Naive B cell (primary cell): ENCODE data around the gene ZNF385D. TPM values are rescaled to one million over a fixed set of nuclear protein-coding genes. Genes with fewer than 3 reads are reported as not detected.

ENCODE experiments used
- ATAC-seq, 2 donors: fragments of 150-1000 bp; cut with Tn5 transposase; 2 replicates each; pipeline ENCODE4 v1.10.0; 2021; ENCODE audit warnings: low read depth in 2 of 2, mild to moderate bottlenecking in 2 of 2, moderate library complexity in 2 of 2
- DNase-seq: peaks from one replicate; pipeline ENCODE4 v3.0.0; 2022
- H3K27ac Mint-ChIP-seq, 6 donors: one replicate each; pipeline ENCODE4 v1.8.0; 2020 to 2022; ENCODE audit warnings: mild to moderate bottlenecking in 6 of 6, mixed read lengths in 6 of 6, moderate library complexity in 5 of 6, inconsistent platforms in 2 of 6
- H3K27me3 Mint-ChIP-seq, 3 donors: one replicate each; pipeline ENCODE4 v1.8.0; 2021 to 2022; ENCODE audit warnings: mixed read lengths in 3 of 3, mild to moderate bottlenecking in 1 of 3
- H3K36me3 Mint-ChIP-seq, 2 donors: one replicate each; pipeline ENCODE4 v1.8.0; 2020 to 2022; ENCODE audit warnings: mixed read lengths in 2 of 2, inconsistent platforms in 1 of 2, mild to moderate bottlenecking in 1 of 2
- H3K4me1 Mint-ChIP-seq, 3 donors: one replicate each; pipeline ENCODE4 v1.8.0; 2020 to 2022; ENCODE audit warnings: mixed read lengths in 3 of 3, inconsistent platforms in 1 of 3, mild to moderate bottlenecking in 1 of 3, moderate library complexity in 1 of 3
- H3K4me3 Mint-ChIP-seq, 8 donors: one replicate each; pipeline ENCODE4 v1.8.0; 2020 to 2022; ENCODE audit warnings: mild to moderate bottlenecking in 8 of 8, mixed read lengths in 8 of 8, moderate library complexity in 8 of 8, inconsistent platforms in 2 of 8
- H3K9me3 Mint-ChIP-seq, 7 donors: one replicate each; pipeline ENCODE4 v1.8.0; 2020 to 2022; ENCODE audit warnings: mixed read lengths in 7 of 7, mild to moderate bottlenecking in 5 of 7, inconsistent platforms in 2 of 7, moderate library complexity in 1 of 7
- polyA plus RNA-seq, 6 donors: library from polyadenylated mRNA; unstranded; fragments of 300-500 nt; fragmentation: Illumina TruSeq; gene quantifications; one replicate each; pipeline ENCODE4 v1.2.3, GENCODE V29; 2021; ENCODE audit warnings: low read depth in 6 of 6

The ZNF385D gene
- polyA plus RNA-seq, 6 donors from 2014 or later: 0.31 to 0.98 (median 0.88) TPM; not detected in 3

- H3K4me1 Mint-ChIP-seq: no peaks in the 10 kb centered on the region
- no peaks in the 10 kb centered on the region for H3K36me3 Mint-ChIP-seq
- H3K9me3 Mint-ChIP-seq: peaks cover 0 to 15% (median 0%) of the 10 kb centered on the region in 7 donors
- no peak overlapping the region for H3K27ac Mint-ChIP-seq
- ATAC-seq (no peak), DNase-seq (no peak)
- H3K27me3 Mint-ChIP-seq: no peaks in the 10 kb centered on the region
- H3K4me3 Mint-ChIP-seq: no peak overlapping the region
Observed at GRCh38 chr3:21601178-21601577, 149.8 kb downstream of the ZNF385D start.

DNA sequence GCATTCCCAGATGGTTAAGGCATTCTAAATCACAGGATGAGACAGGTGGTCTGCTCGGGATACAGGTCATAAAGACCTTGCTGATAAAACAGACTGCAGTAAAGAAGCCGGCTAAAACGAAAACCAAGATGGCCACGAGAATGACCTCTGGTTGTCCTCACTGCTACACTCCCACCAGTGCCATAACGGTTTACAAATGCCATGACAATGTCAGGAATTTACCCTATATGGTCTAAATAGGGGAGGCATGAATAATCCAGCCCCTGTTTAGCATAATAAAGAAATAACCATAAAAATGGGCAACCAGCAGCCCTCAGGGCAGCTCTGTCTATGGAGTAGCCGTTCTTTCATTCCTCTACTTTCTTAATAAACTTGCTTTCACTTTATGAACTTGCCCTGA lies 151.1 kb downstream of the ZNF385D start:
- Mint-ChIP-seq H3K27me3 (no peaks in the 10 kb centered on the region), H3K36me3 (no peaks in the 10 kb centered on the region), H3K9me3 (peaks cover 0 to 15% (median 2%) of the 10 kb centered on the region in 7 donors), H3K4me3 (no peak overlapping the region), H3K4me1 (no peaks in the 10 kb centered on the region), H3K27ac (no peak overlapping the region)
- DNase-seq (no peak), ATAC-seq (no peak)

DNA sequence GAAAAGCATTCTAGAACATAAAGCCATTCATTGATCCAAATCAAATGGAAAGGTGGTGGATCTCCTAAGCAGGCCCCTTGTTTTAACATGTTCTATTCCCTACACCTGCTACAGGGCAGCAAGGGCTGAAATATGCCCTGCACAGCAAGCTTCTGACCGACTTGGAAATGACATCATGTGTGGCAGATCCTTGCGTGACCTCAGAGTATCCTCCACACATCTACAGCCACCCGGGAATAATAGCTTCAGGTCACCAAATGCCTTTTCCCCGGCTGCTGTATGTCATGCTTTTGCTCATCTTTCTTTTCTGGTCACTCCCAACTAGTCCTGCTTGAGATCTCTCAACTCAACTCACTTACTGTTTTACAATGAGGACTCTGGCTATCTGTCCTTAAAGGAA lies 158.2 kb downstream of the ZNF385D start:
- Mint-ChIP-seq H3K36me3 (no peaks in the 10 kb centered on the region), H3K4me3 (peak overlapping the region in 1 of 8 donors; percentile 2), H3K27ac (no peak overlapping the region), H3K4me1 (no peaks in the 10 kb centered on the region), H3K9me3 (peaks cover 0 to 11% (median 2%) of the 10 kb centered on the region in 7 donors), H3K27me3 (no peaks in the 10 kb centered on the region)
- no peak for DNase-seq
- no peak for ATAC-seq

DNA sequence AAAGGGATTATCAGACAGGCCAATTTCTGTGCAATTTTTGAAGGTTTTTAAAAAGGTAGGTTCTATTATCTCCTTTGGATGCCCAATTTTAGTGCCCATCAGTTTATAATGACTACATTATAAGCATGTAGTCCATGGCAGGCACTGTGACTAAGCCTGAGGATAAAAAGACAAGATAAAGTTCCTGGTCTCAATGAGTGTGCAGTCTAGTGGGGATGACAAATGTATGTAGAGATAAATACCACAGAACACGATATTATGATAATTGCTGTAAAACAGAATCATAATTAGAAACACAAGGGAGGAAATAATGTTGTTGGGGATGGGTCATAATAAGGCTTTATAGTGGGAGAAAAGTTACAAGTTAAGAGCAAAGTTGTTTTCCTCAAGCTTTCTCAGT lies 163.1 kb downstream of the ZNF385D start:
- Mint-ChIP-seq H3K9me3 (peaks cover 0 to 2% (median 0%) of the 10 kb centered on the region in 7 donors), H3K4me1 (no peaks in the 10 kb centered on the region), H3K4me3 (no peak overlapping the region), H3K36me3 (no peaks in the 10 kb centered on the region), H3K27ac (no peak overlapping the region), H3K27me3 (no peaks in the 10 kb centered on the region)
- DNase-seq (no peak), ATAC-seq (no peak)

GRCh38 chr3:21585216-21585740 lies 165.7 kb downstream of the ZNF385D start:
- DNase-seq (no peak), ATAC-seq (no peak)
- Mint-ChIP-seq H3K4me3 (no peak overlapping the region), H3K4me1 (no peaks in the 10 kb centered on the region), H3K9me3 (peaks cover 0 to 6% (median 2%) of the 10 kb centered on the region in 7 donors), H3K36me3 (no peaks in the 10 kb centered on the region), H3K27me3 (no peaks in the 10 kb centered on the region), H3K27ac (no peak overlapping the region)

DNA sequence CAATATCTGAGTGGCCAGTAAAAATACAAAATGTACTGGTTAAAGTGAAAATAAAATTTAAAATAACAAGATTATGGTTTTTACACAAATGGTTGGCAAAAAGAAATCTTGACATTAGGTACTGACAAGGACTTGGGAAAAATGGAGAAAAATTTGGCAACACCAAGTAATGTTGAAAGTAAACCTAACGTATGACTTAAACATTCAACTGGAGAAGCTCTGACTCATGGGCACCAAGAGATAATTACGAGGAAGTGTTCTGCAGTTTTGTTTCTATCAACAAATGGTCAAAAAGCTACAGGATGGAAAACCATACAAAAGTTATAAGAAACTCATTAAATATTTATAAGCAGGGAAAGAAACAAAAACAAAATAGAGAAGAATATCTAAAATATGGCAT lies 177.7 kb downstream of the ZNF385D start:
- no peak overlapping the region for H3K4me3 Mint-ChIP-seq
- H3K4me1 Mint-ChIP-seq: no peaks in the 10 kb centered on the region
- no peak overlapping the region for H3K27ac Mint-ChIP-seq
- no peaks in the 10 kb centered on the region for H3K36me3 Mint-ChIP-seq
- no peak for ATAC-seq
- no peak for DNase-seq
- H3K27me3 Mint-ChIP-seq: no peaks in the 10 kb centered on the region
- H3K9me3 Mint-ChIP-seq: peaks cover 0 to 11% (median 4%) of the 10 kb centered on the region in 7 donors

DNA sequence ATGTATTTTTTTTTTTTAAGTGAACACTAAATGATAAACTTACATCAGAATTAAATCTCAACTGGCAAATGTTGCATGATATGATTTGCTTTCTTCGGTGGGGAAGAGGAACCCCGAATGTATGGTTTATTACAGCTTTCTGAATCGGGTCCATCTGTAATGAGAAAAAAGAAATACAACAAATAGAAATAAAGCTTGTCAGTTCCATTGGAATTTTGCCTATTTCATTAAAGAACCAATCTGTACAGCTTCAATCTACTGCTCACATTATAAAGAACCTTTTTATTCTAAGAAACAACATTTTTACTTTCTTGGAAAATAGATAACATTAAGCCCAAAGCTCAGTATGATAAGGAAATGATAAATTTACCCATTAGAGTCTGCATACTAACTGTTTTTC lies 186.5 kb downstream of the ZNF385D start:
- no peaks in the 10 kb centered on the region for H3K36me3 Mint-ChIP-seq
- no peaks in the 10 kb centered on the region for H3K4me1 Mint-ChIP-seq
- ATAC-seq (no peak), DNase-seq (no peak)
- peaks cover 3 to 15% (median 4%) of the 10 kb centered on the region in 7 donors for H3K9me3 Mint-ChIP-seq
- no peak overlapping the region for H3K27ac Mint-ChIP-seq
- no peak overlapping the region for H3K4me3 Mint-ChIP-seq
- no peaks in the 10 kb centered on the region for H3K27me3 Mint-ChIP-seq

DNA sequence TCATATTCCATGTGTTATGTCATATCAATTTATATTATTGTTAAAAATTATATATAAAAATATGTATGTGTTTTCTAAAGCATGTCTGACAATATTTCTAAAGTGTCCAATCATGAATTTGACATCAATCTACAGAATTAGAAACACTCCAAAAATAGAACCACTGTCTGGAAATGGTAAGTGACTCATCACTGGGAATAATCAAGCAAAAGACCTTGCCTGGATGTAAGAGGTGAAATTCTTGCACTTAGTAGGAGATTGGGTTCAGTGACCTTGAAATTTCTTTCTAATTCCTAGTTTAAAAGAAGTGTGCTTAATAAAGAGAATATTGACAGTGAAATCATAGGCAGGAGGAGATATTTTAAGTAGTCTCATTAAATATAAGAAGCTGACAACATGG lies 188.8 kb downstream of the ZNF385D start:
- Mint-ChIP-seq H3K27ac (no peak overlapping the region), H3K9me3 (peaks cover 4 to 16% (median 10%) of the 10 kb centered on the region in 7 donors), H3K4me1 (no peaks in the 10 kb centered on the region), H3K27me3 (no peaks in the 10 kb centered on the region), H3K4me3 (no peak overlapping the region), H3K36me3 (no peaks in the 10 kb centered on the region)
- ATAC-seq: no peak
- no peak for DNase-seq

DNA sequence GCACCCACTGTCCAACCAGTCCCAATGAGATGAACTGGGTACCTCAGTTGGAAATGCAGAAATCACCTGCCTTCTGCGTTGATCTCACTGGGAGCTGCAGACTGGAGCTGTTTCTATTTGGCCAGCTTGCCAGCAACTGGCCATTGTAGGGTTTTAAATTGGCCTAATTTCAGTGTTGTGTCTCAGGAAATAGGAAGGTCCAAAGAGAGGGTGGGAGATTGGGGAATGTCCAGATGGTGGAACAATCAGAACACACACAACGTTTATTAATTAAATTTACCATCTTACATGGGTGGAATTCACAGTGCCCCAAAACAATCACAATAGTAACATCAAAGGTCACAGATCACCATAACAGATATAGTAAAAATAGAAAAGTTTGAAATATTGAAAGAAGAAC lies 189.5 kb downstream of the ZNF385D start:
- Mint-ChIP-seq H3K36me3 (no peaks in the 10 kb centered on the region), H3K9me3 (peaks cover 6 to 19% (median 14%) of the 10 kb centered on the region in 7 donors), H3K4me1 (no peaks in the 10 kb centered on the region), H3K4me3 (no peak overlapping the region), H3K27me3 (no peaks in the 10 kb centered on the region), H3K27ac (no peak overlapping the region)
- DNase-seq (no peak), ATAC-seq (no peak)

DNA sequence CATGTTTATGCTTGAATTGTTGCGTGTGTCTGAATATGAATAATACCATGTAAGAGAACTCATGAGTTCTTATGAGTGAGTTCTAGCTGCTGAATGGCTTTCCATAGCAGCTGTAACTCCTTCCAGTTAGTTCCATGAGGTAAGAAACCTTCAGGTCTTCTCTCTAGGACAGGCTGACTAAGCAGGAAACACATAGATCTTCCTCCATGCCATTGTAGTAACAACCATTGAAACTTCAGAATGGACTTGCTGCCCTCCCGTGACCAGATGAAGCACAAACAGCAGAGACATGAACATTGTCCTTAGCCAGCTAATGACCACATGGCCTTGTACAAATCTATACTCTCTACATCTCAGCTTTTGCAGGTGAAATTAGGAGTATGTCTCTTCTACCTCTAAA lies 200.0 kb downstream of the ZNF385D start:
- Mint-ChIP-seq H3K36me3 (no peaks in the 10 kb centered on the region), H3K4me3 (no peak overlapping the region)
- DNase-seq: no peak

GRCh38 chr3:21544076-21544462 lies 206.9 kb downstream of the ZNF385D start:
- Mint-ChIP-seq H3K9me3 (peaks cover 0 to 7% (median 2%) of the 10 kb centered on the region in 7 donors), H3K27me3 (no peaks in the 10 kb centered on the region), H3K4me3 (peak overlapping the region in 1 of 8 donors; percentile 9), H3K36me3 (no peaks in the 10 kb centered on the region), H3K4me1 (no peaks in the 10 kb centered on the region), H3K27ac (no peak overlapping the region)
- DNase-seq: no peak
- ATAC-seq: no peak

More for the DNA sequence above, 200.0 kb downstream of the ZNF385D start:
- ATAC-seq: no peak
- H3K4me1 Mint-ChIP-seq: no peaks in the 10 kb centered on the region
- H3K27me3 Mint-ChIP-seq: no peaks in the 10 kb centered on the region
- peaks cover 0 to 7% (median 3%) of the 10 kb centered on the region in 7 donors for H3K9me3 Mint-ChIP-seq
- no peak overlapping the region for H3K27ac Mint-ChIP-seq

- ATAC-seq (no peak), DNase-seq (no peak)
- Mint-ChIP-seq H3K4me1 (no peaks in the 10 kb centered on the region), H3K27me3 (no peaks in the 10 kb centered on the region), H3K9me3 (peaks cover 0 to 7% (median 2%) of the 10 kb centered on the region in 7 donors), H3K36me3 (no peaks in the 10 kb centered on the region), H3K4me3 (peak overlapping the region in 1 of 8 donors; percentile 11), H3K27ac (no peak overlapping the region)
Observed at GRCh38 chr3:21543380-21544075, 207.5 kb downstream of the ZNF385D start.

- Mint-ChIP-seq H3K27me3 (no peaks in the 10 kb centered on the region), H3K27ac (no peak overlapping the region), H3K4me1 (no peaks in the 10 kb centered on the region), H3K9me3 (peaks cover 0 to 7% (median 3%) of the 10 kb centered on the region in 7 donors), H3K4me3 (no peak overlapping the region), H3K36me3 (no peaks in the 10 kb centered on the region)
- no peak for DNase-seq
- ATAC-seq: no peak
Observed at GRCh38 chr3:21542656-21543379, 208.2 kb downstream of the ZNF385D start.

- Mint-ChIP-seq H3K27ac (no peak overlapping the region), H3K27me3 (no peaks in the 10 kb centered on the region), H3K36me3 (no peaks in the 10 kb centered on the region), H3K4me3 (no peak overlapping the region), H3K4me1 (no peaks in the 10 kb centered on the region), H3K9me3 (peaks cover 0 to 9% (median 3%) of the 10 kb centered on the region in 7 donors)
- ATAC-seq (no peak), DNase-seq (no peak)
Observed at GRCh38 chr3:21540265-21540664, 210.7 kb downstream of the ZNF385D start.
